Uterus (tissue), 2 donors: ENCODE data around the gene FBN1.

ENCODE experiments used
- CTCF ChIP-seq, 4 experiments: fragments of 200-600 bp in 2 of 4; fragments of 450-650 bp in 2 of 4; sonication (generic) in 2 of 4; IDR thresholded peaks; one replicate each; pipeline ENCODE4 v1.5.1; 2016 to 2019; ENCODE audit warnings: antibody characterized with exemption in 4 of 4, mild to moderate bottlenecking in 2 of 4, moderate library complexity in 1 of 4
- POLR2A ChIP-seq, 2 donors: fragments of 450-650 bp; IDR thresholded peaks; one replicate each; pipeline ENCODE4 v1.6.1; 2016; ENCODE audit warnings: antibody characterized with exemption in 2 of 2, mild to moderate bottlenecking in 1 of 2, moderate library complexity in 1 of 2

GRCh38 chr15:48532946-48533345 is 112.6 kb downstream of the FBN1 start:
- TF ChIP-seq CTCF (IDR thresholded peaks at IDR 0.05) (no peak), POLR2A (IDR thresholded peaks at IDR 0.05) (no peak)
